Upper lobe of left lung (tissue), 4 donors: ENCODE measurements around the gene DUSP16.

Experiments used
- EP300 ChIP-seq, 4 donors: sonication (generic); formaldehyde crosslinking; IDR thresholded peaks; one replicate each; pipeline ENCODE4 v1.5.1; 2017; ENCODE audit warnings: antibody characterized with exemption in 4 of 4, control low read depth in 2 of 4
- POLR2A ChIP-seq, 4 donors: fragments of 450-650 bp; IDR thresholded peaks; one replicate each; pipeline ENCODE4 v1.5.1; 2016 to 2017; ENCODE audit warnings: antibody characterized with exemption in 4 of 4, mild to moderate bottlenecking in 2 of 4

- TF ChIP-seq POLR2A (IDR thresholded peaks at IDR 0.05) (no peak), EP300 (IDR thresholded peaks at IDR 0.05) (no peak)
Observed at GRCh38 chr12:12542964-12543363, 19.7 kb downstream of the DUSP16 start.
